Uterus (tissue), 2 donors: ENCODE data around the gene BTBD17.

ENCODE experiments used
- CTCF ChIP-seq, 4 experiments: fragments of 200-600 bp in 2 of 4; fragments of 450-650 bp in 2 of 4; sonication (generic) in 2 of 4; IDR thresholded peaks; one replicate each; pipeline ENCODE4 v1.5.1; 2016 to 2019; ENCODE audit warnings: antibody characterized with exemption in 4 of 4, mild to moderate bottlenecking in 2 of 4, moderate library complexity in 1 of 4
- POLR2A ChIP-seq, 2 donors: fragments of 450-650 bp; IDR thresholded peaks; one replicate each; pipeline ENCODE4 v1.6.1; 2016; ENCODE audit warnings: antibody characterized with exemption in 2 of 2, mild to moderate bottlenecking in 1 of 2, moderate library complexity in 1 of 2

DNA sequence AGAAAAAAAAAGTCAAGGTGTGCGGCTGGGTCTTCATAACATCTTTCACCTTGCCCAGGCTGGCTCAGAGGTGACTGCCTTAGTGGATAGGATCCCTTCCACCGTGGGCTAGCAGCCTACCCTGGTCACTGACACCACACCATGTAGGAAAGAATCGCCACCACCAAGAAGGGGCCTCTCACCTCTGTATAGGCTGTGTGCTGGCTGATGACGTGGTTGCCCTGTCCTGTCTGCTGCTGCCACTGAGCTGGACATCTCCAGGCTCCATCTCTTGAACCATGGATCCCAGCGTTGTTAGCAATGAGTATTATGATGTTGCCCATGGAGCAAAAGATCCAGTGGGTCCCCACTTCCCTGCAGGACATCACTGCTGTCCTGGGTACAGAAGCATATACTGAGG is 5.5 kb upstream of the BTBD17 start, which contains the start of gene GPR142:
- TF ChIP-seq CTCF (IDR thresholded peaks at IDR 0.05) (no peak), POLR2A (IDR thresholded peaks at IDR 0.05) (no peak)
